AG10803 (cell line): ENCODE measurements around the gene ITLN1.
"Not testable (repeated sequence)": the region's sequence is repeated elsewhere in the genome, so short reads cannot be mapped to it uniquely, and the experiment has no call there.

Experiments used
- DNase-seq: peaks from one replicate; pipeline ENCODE4 v3.0.0; 2010; ENCODE audit warnings: low read depth
- H3K4me3 ChIP-seq: 2 replicates; pipeline ENCODE4 v1.5.1; 2011; ENCODE audit warnings: mild to moderate bottlenecking, low read length, control low read depth
- CTCF ChIP-seq: conservative IDR thresholded peaks from 2 replicates; pipeline ENCODE4 v1.5.1; 2011; ENCODE audit warnings: mild to moderate bottlenecking, low read length, control low read depth, inconsistent platforms

Gene ITLN1

DNA sequence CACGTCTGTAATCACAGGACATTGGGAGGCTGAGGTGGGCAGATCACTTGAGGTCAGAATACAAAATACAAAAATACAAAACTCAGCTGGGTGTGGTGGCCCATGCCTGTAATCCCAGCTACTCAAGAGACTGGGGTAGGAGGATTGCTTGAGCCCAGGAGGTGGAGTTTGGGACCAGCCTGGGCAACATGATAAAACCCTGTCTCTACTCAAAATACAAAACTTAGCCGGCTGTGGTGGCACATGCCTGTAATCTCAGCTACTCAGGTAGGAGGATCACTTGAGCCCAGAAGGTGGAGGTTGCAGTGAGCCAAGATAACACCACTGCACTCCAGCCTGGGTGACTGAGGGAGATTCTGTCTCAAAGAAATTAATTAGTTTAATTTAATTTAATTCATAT is 6.5 kb upstream of the ITLN1 start:
- DNase-seq, result no peak
- no peak for TF ChIP-seq CTCF
- no peak overlapping the region for H3K4me3 ChIP-seq

GRCh38 chr1:160888926-160889325 is 3.9 kb upstream of the ITLN1 start:
- no peak for DNase-seq
- TF ChIP-seq CTCF, result no peak

DNA sequence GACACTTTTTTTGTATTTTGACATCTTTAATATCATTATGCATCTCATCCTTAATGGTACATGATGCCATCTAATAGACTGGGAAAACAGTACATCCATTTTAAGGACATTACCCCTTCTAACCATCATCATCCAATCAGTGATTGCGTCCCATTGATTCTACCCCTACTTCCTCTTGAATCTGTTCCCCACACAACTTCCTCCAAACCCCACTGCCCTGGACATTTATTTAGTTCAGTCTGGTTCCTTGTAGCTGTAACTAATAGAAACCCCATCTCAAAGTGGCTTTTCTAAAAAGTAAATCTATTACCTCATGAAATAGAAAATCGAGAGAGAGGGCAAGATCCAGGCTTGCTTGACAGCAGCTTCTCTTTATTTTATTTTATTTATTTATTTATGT is 2.1 kb upstream of the ITLN1 start:
- no peak for DNase-seq
- no peak for TF ChIP-seq CTCF
- no peak overlapping the region for H3K4me3 ChIP-seq

More at GRCh38 chr1:160888926-160889325, 3.9 kb upstream of the ITLN1 start:
- H3K4me3 ChIP-seq, result no peak overlapping the region

GRCh38 chr1:160884579-160884978 is 401 bp downstream of the ITLN1 start:
- H3K4me3 ChIP-seq, result no peak overlapping the region
- no peak for TF ChIP-seq CTCF
- no peak for DNase-seq

GRCh38 chr1:160883581-160884513 is 1.1 kb downstream of the ITLN1 start:
- DNase-seq, result no peak

GRCh38 chr1:160882582-160882981 is 2.4 kb downstream of the ITLN1 start:
- DNase-seq, result no peak
- no peak overlapping the region for H3K4me3 ChIP-seq
- TF ChIP-seq CTCF, result no peak

More at GRCh38 chr1:160883581-160884513, 1.1 kb downstream of the ITLN1 start:
- no peak for TF ChIP-seq CTCF
- H3K4me3 ChIP-seq, result no peak overlapping the region

- not testable (repeated sequence) for DNase-seq, H3K4me3 ChIP-seq
Measured at GRCh38 chr1:160881264-160881663, 3.7 kb downstream of the ITLN1 start.
